Astrocyte of the spinal cord (primary cell): ENCODE data around the gene YARS1.

Source experiments
- DNase-seq: peaks from one replicate; pipeline ENCODE4 v3.0.0; 2011; ENCODE audit warnings: low read depth, low spot score
- H3K4me3 ChIP-seq: 2 replicates; pipeline ENCODE4 v1.5.1; 2011; ENCODE audit warnings: low read depth, mild to moderate bottlenecking, low read length, moderate library complexity
- in situ Hi-C: cut with HindIII; loops from 2 replicates; pipeline ENCODE4 v1.10.0; 2017; ENCODE audit warnings: low sequenced_read_pairs
- TF ChIP-seq, protein P1 (sequence below): IDR thresholded peaks from 2 replicates; pipeline ENCODE4 v1.5.1; 2012; ENCODE audit warnings: low read depth, mild to moderate bottlenecking, low read length, inconsistent platforms

The YARS1 gene

DNA sequence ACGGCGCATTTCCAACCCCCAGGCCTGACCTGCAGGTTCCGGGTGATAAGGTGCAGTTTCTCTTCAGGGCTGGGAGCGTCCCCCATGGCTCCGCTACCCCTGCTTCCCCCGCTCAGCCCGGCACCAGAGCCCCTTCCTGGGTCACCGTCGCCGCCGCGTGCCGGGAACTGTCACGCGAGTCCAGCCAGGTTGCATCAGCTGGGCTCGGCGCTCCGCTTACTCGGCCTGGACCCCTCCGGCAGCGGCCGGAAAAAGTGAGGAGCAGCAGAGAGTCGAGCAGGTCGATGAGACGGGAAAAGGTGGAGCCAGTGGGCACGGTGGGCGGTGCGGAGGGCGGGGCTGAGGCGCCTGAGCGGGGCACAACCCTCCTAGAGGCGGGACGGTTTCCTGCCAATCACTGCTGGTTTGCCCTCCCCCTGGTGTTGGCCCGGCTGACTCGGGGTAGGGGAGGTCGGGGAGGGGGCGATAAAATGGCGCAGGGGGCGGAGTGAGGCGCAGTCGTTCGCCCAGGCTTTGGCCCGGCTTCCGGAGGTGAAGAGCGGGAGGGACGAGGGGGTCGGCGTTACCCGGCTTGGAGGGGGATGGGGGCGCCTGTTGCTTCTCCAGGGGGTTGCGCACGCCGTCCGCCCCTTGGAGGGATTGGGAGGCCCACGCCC is at the start of gene YARS1, which contains the start of gene S100PBP:
YARS1 (minus strand) TSS at position 200 of the 656 bp plus-strand sequence; CDS start at position 86, 114 bp downstream.
S100PBP (plus strand) TSS at position 495 of the 656 bp plus-strand sequence. CDS start 8,447 bp downstream, outside the sequence.
- peak; percentile 98 for DNase-seq
- H3K4me3 ChIP-seq, result peak within 1 kb of the TSS; percentile 100
- in situ Hi-C loops, result no loop called here
- TF ChIP-seq, protein P1, sequence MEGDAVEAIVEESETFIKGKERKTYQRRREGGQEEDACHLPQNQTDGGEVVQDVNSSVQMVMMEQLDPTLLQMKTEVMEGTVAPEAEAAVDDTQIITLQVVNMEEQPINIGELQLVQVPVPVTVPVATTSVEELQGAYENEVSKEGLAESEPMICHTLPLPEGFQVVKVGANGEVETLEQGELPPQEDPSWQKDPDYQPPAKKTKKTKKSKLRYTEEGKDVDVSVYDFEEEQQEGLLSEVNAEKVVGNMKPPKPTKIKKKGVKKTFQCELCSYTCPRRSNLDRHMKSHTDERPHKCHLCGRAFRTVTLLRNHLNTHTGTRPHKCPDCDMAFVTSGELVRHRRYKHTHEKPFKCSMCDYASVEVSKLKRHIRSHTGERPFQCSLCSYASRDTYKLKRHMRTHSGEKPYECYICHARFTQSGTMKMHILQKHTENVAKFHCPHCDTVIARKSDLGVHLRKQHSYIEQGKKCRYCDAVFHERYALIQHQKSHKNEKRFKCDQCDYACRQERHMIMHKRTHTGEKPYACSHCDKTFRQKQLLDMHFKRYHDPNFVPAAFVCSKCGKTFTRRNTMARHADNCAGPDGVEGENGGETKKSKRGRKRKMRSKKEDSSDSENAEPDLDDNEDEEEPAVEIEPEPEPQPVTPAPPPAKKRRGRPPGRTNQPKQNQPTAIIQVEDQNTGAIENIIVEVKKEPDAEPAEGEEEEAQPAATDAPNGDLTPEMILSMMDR, result no peak

DNA sequence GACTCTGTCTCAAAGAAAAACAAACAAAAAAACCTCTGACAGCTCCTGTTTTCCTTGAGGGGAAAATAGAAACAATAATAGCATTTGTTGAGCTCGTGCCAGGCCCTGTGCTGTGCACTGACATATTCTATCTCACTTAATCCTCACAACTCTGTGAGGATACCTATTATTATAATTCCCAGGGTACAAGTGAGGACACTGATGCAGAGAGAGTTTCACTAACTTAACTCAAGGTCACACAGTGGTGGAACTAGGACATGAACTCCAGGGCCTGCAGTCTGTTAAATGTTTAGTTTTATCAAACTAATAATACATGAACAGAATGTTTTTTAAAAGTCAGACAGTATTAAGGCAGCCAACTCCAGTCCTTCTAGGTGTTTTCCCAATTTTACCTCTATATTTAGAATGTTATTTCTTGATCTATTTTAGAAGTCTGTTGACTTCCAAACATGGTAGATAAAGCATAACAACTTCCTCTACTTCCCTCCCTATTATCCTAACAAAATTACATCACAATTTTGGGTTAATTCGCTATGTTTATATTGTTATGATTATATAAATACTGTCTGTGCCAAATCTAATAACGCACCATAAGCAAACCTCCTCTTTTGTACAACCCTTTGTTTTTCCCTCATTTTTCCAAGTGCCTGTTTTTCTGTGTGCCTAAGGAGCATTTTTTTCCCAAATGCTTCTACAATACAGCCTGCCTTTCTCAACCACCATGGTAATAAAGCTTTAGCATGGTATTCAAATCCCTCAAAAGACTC is 48.7 kb upstream of the YARS1 start:
- no peak overlapping the region for H3K4me3 ChIP-seq
- in situ Hi-C loops, result no loop called here
- DNase-seq, result no peak
- TF ChIP-seq, protein P1, result no peak

DNA sequence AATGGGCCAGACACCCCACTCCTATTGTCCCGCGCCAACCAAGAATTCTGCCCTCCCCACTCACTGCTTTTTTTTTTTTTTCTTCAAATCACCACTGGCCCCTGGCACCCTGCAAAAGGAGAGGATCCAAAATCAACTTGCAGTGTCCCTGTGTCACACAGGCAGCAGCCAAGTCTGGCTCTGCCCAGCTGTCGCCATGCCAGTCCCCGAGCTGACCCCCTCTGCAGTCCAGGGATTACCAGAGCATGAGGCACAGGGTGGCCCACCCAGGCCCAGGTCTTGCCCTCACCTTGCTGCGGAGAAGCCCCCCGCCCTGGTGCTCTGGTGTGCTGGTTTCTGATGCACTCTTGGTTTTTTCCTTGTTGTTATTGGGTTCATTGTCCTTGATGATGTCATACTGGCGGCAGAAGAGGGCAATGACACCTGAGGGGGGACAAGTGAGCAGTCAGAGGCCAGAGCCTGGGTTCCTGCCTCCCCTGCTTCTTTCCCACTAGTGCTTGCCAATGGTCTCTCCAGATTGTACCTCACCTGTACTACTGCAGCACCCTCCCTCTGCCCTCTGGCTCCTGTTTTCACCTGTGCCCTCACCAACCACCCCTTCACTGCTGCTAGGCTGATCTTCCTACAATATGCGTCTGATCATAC is 47.3 kb upstream of the YARS1 start:
- in situ Hi-C loops, result no loop called here
- H3K4me3 ChIP-seq, result no peak overlapping the region
- TF ChIP-seq, protein P1, result no peak
- no peak for DNase-seq

DNA sequence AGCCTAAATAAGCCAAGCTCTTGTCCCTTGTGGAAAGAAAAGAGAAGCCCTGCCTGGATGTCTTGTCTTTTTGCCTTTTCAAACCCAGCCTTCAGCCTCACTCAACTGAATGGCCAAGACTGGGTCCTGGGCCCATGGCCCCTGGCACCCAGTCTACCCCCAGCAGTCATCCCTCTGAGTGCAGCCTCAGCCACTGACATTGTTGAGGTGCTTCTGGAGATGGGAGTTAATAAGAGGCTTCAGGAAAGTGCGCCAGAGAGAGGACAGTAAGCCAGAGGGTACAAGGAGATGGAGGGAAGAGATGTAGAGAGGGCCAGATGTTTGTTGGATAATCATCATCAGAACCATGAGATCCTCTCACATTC is 46.7 kb upstream of the YARS1 start:
- TF ChIP-seq, protein P1, result no peak
- in situ Hi-C loops, result no loop called here
- no peak overlapping the region for H3K4me3 ChIP-seq
- DNase-seq, result no peak

DNA sequence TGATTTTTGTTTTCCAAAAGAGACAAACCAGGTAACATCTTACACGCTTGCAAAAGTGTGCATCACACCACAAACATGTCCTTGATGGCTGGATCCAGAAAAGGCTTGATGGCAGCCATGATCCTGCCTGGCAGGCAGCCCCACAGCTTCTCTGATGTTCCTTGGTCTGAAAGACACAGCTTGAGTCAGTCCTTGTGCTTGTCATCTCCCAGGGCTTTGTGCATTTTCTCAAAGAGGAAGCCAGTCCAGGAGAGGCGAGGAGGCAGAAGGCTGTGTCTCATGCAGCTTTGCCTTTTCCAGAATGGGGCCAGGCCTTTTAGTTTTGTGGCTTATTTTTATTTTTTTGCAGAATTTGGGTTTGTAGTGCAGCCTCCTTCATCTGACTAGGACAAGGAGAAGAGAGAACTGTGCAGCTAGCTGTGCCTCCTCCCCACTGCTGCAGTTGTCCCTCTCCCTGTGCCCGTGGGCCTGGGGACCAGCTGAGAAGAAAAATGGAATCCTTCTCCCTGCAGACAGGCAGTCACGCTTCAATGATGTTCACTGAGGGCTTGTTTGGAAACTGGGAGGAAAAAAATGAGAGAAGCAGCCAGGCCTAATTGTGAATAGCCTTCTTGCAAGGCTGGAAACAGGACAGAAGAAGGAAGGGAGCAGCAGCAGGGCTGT is 46.2 kb upstream of the YARS1 start:
- TF ChIP-seq, protein P1, result no peak
- no peak for DNase-seq
- H3K4me3 ChIP-seq, result no peak overlapping the region
- in situ Hi-C loops, result no loop called here
